K562 (cell line): ENCODE results near the gene SLC11A1. TPM values are rescaled to one million over a fixed set of nuclear protein-coding genes. Genes with fewer than 3 reads are reported as not detected.

ENCODE experiments used
- ATAC-seq: fragments of 200-7000 bp; cut with Tn5 transposase; 3 replicates; pipeline ENCODE4 v1.9.1; 2020; ENCODE audit warnings: moderate library complexity
- BruUV-seq: library from RNA; stranded (reverse); fragments of 400-500 nt; replicated peaks from 2 replicates; lab custom pipeline; 2021; lab: Mats Ljungman, UMichigan
- CTCF ChIA-PET: fragments of 300-600 bp; formaldehyde crosslinking; extraction: SDS; loops from one replicate; lab custom pipeline; 2021; ENCODE audit warnings: low intra/inter-chr PET ratio; lab: Yijun Ruan, JAX
- POLR2A ChIA-PET: fragments of 300-600, 350-650 bp; sonication (Branson Sonifier 250); formaldehyde crosslinking; extraction: SDS; loops from one replicate; lab custom pipeline; 2021; ENCODE audit warnings: antibody characterized with exemption, inconsistent platforms; lab: Yijun Ruan, JAX
- DNase-seq, 4 experiments: peaks; one replicate each; pipeline versions ENCODE4 v3.0.0 to v3.0.0-alpha.2; 2011 to 2018; ENCODE audit warnings: low spot score in 3 of 4, mixed read lengths in 3 of 4; ENCODE audit errors: extremely low read depth in 1 of 4
- FAIRE-seq: peaks from 2 replicates; lab custom pipeline; 2011; peaks lifted over from hg19 to GRCh38; lab: Jason Lieb, UNC
- H2AFZ ChIP-seq: 2 replicates; pipeline ENCODE4 v1.6.0; 2011; ENCODE audit warnings: low read depth, low read length, control low read depth, inconsistent platforms
- H3K27ac ChIP-seq: fragments of 200-600 bp; 3 replicates; pipeline ENCODE4 v1.8.0; 2011; ENCODE audit warnings: low read depth, mild to moderate bottlenecking, control low read depth, inconsistent platforms, low read length, moderate library complexity, mixed read lengths; ENCODE audit errors: extremely low read depth
- H3K27me3 ChIP-seq, 2 experiments: fragments of 300-600 bp in 1 of 2; 2 replicates in 1 of 2; 3 replicates in 1 of 2; pipeline versions ENCODE4 v1.6.0 to v1.8.0; 2011; ENCODE audit warnings: inconsistent platforms in 2 of 2, low read length in 2 of 2, mild to moderate bottlenecking in 1 of 2, mixed read lengths in 1 of 2, moderate library complexity in 1 of 2; ENCODE audit not compliant: control insufficient read depth in 2 of 2, insufficient read depth in 2 of 2
- H3K36me3 ChIP-seq: fragments of 300-600 bp; 3 replicates; pipeline ENCODE4 v1.8.0; 2011; ENCODE audit warnings: mild to moderate bottlenecking, low read length, inconsistent platforms; ENCODE audit not compliant: control insufficient read depth, insufficient read depth
- H3K4me1 ChIP-seq, 2 experiments: fragments of 200-600 bp in 1 of 2; replicated peaks in 1 of 2; 2 replicates in 1 of 2; 3 replicates in 1 of 2; pipeline versions ENCODE4 v1.5.1 to v1.8.0; 2011; ENCODE audit warnings: inconsistent platforms in 2 of 2, low read length in 2 of 2, mild to moderate bottlenecking in 1 of 2, mixed read lengths in 1 of 2, moderate library complexity in 1 of 2; ENCODE audit not compliant: control insufficient read depth in 2 of 2, insufficient read depth in 2 of 2
- H3K4me2 ChIP-seq: 2 replicates; pipeline ENCODE4 v1.6.1; 2011; ENCODE audit warnings: low read length, control low read depth, inconsistent platforms, mixed read lengths; ENCODE audit not compliant: insufficient read depth
- H3K4me3 ChIP-seq: fragments of 200-600 bp; sonication (generic), shearing (Covaris generic); 2 replicates; pipeline ENCODE4 v1.5.1; 2016; ENCODE audit warnings: control low read depth, inconsistent platforms
- H3K79me2 ChIP-seq: fragments of 200-600 bp; 3 replicates; pipeline ENCODE4 v1.8.0; 2011; ENCODE audit warnings: low read length, inconsistent platforms; ENCODE audit not compliant: control insufficient read depth, insufficient read depth
- H3K9ac ChIP-seq, 2 experiments: 2 replicates each; pipeline versions ENCODE4 v1.6.0 to v1.6.1; 2011; ENCODE audit warnings: low read depth in 2 of 2, low read length in 2 of 2, control low read depth in 1 of 2, inconsistent platforms in 1 of 2, mild to moderate bottlenecking in 1 of 2, mixed read lengths in 1 of 2; ENCODE audit not compliant: insufficient read depth in 1 of 2
- H3K9me1 ChIP-seq: one replicate; pipeline ENCODE4 v1.6.0; 2011; ENCODE audit warnings: inconsistent platforms, mild to moderate bottlenecking, low read length, moderate library complexity; ENCODE audit not compliant: control insufficient read depth, insufficient read depth
- H3K9me3 ChIP-seq: replicated peaks from 2 replicates; pipeline ENCODE4 v1.5.1; 2011; ENCODE audit warnings: low read depth, low read length, inconsistent platforms; ENCODE audit not compliant: control insufficient read depth, insufficient read depth
- H4K20me1 ChIP-seq: replicated peaks from 2 replicates; pipeline ENCODE4 v1.6.1; 2011; ENCODE audit warnings: low read length, inconsistent platforms, mixed read lengths; ENCODE audit not compliant: control insufficient read depth, insufficient read depth
- CBFA2T3 ChIP-seq: fragments of 450-650 bp; IDR thresholded peaks from 2 replicates; pipeline ENCODE4 v1.6.1; 2017
- CXXC5 ChIP-seq: fragments of 250-450 bp; sonication (Bioruptor Pico); IDR thresholded peaks from 2 replicates; pipeline ENCODE4 v1.8.0; 2022; ENCODE audit warnings: inconsistent platforms, mild to moderate bottlenecking, moderate library complexity
- DEAF1 ChIP-seq: fragments of 450-650 bp; formaldehyde crosslinking; IDR thresholded peaks from 2 replicates; pipeline ENCODE4 v1.4.0; 2020; ENCODE audit warnings: mild to moderate bottlenecking, moderate library complexity
- DMBX1 ChIP-seq: fragments of 250-450 bp; sonication (Bioruptor Pico); IDR thresholded peaks from 2 replicates; pipeline ENCODE4 v1.8.0; 2022; ENCODE audit warnings: inconsistent platforms, mild to moderate bottlenecking, moderate library complexity, borderline replicate concordance
- FOXP4 ChIP-seq: sonication (generic); formaldehyde crosslinking; IDR thresholded peaks from 2 replicates; pipeline ENCODE4 v1.8.0; 2022; ENCODE audit warnings: mild to moderate bottlenecking, missing genetic modification reagents, borderline replicate concordance
- HMBOX1 ChIP-seq: sonication (generic); IDR thresholded peaks from 2 replicates; pipeline ENCODE4 v1.6.1; 2016
- HSF4 ChIP-seq: fragments of 250-450 bp; sonication (Bioruptor Pico); IDR thresholded peaks from 2 replicates; pipeline ENCODE4 v2.1.2; 2022; ENCODE audit warnings: mild to moderate bottlenecking, moderate library complexity, borderline replicate concordance
- PBX2 ChIP-seq, 2 experiments: IDR thresholded peaks in 1 of 2; conservative IDR thresholded peaks in 1 of 2; 2 replicates each; pipeline ENCODE4 v1.6.1; 2016; ENCODE audit warnings: low read depth in 2 of 2, mild to moderate bottlenecking in 1 of 2, missing compliant biosample characterization in 1 of 2, missing genetic modification characterization in 1 of 2, moderate library complexity in 1 of 2
- ZBTB9 ChIP-seq: fragments of 450-650 bp; formaldehyde crosslinking; IDR thresholded peaks from 2 replicates; pipeline ENCODE4 v1.4.0; 2020; ENCODE audit warnings: mild to moderate bottlenecking, moderate library complexity
- ZFX ChIP-seq: sonication (generic); formaldehyde crosslinking; IDR thresholded peaks from 2 replicates; pipeline ENCODE4 v1.8.0; 2022; ENCODE audit warnings: mild to moderate bottlenecking, missing genetic modification reagents, moderate library complexity
- ZNF253 ChIP-seq: fragments of 250-450 bp; sonication (Bioruptor Pico); conservative IDR thresholded peaks from 2 replicates; pipeline ENCODE4 v1.6.1; 2021; ENCODE audit warnings: mild to moderate bottlenecking
- ZNF507 ChIP-seq: conservative IDR thresholded peaks from 2 replicates; pipeline ENCODE4 v1.6.1; 2017; ENCODE audit warnings: missing genetic modification characterization, missing compliant biosample characterization
- WGBS: fragments of 100-300 bp; shearing (Covaris generic); methylation state at CpG from one replicate; pipeline ENCODE4 v1.1.6; 2016; ENCODE audit warnings: low coverage, mixed read lengths; ENCODE audit not compliant: insufficient coverage; ENCODE audit errors: missing lambda C conversion rate; 5-methylcytosine and 5-hydroxymethylcytosine counted together
- in situ Hi-C: fragments of 300-500 bp; cut with MboI; formaldehyde crosslinking; loops from 4 replicates; pipeline ENCODE4 v1.15.0; 2018; ENCODE audit warnings: inconsistent platforms, mixed read lengths
- intact Hi-C: fragments of 100-400 bp; cut with micrococcal nuclease; formaldehyde crosslinking; loops from 2 replicates; pipeline ENCODE4 v1.14.2; 2022
- polyA plus RNA-seq, 8 experiments: library from polyadenylated mRNA; depleted of rRNA in 4 of 8; stranded (reverse) in 5 of 8; unstranded in 3 of 8; fragments of >200 nt; fragmentation: Nextera tagmentation in 2 of 8; fragmentation: Illumina TruSeq in 1 of 8; extraction: Ambion mirVana in 2 of 8; extraction: Trizol in 1 of 8; gene quantifications; 2 replicates each; pipeline versions ENCODE4 v1.2.1 to v1.2.3, GENCODE V29; 2011 to 2014; ENCODE audit warnings: inconsistent platforms in 1 of 8, missing spikeins in 1 of 8
- total RNA-seq, 7 experiments: library from RNA; depleted of rRNA in 6 of 7; stranded (reverse); fragments of >200 nt in 6 of 7; fragmentation: Illumina TruSeq in 2 of 7; extraction: Trizol in 2 of 7; gene quantifications; 2 replicates each; pipeline versions ENCODE4 v1.2.1 to v1.2.3, GENCODE V29; 2011 to 2021; ENCODE audit warnings: low replicate concordance in 1 of 7

SLC11A1 gene
- total and polyA plus RNA-seq, 9 of the 15 experiments (the other 6 are each of a cell fraction or from before 2014, with no cell fraction given) = 0.35 to 1.6 (median 0.65) TPM

- ATAC-seq (no peak), FAIRE-seq (no peak), DNase-seq (no peak)
- H3K79me2 ChIP-seq = peaks cover 6% of the 10 kb centered on the region; the same call in 2 of the 3 replicates
- in situ Hi-C loops = no loop called here
- H3K9ac ChIP-seq = peak overlapping the region; percentile 94 to 95
- intact Hi-C loops = loop anchor here (2.0 kb wide), 1 partner anchor 29 kb away; no protein-coding TSS in a partner anchor
- POLR2A ChIA-PET = interaction anchor here (0.6 to 1.2 kb wide), 3 partner anchors 10 to 35 kb away, joined by 3 to 9 read pairs (median 4); no protein-coding TSS in a partner anchor
- CTCF ChIA-PET = no interaction called here
- peak overlapping the region; percentile 91 for H2AFZ ChIP-seq
- WGBS = 70% methylated on average over 9 of the region's 21 CpGs
- peaks cover 6 to 22% of the 10 kb centered on the region in 2 experiments; a peak in 4 of 5 replicates for H3K4me1 ChIP-seq
- H4K20me1 ChIP-seq = no peaks in the 10 kb centered on the region
- no peaks in the 10 kb centered on the region for H3K36me3 ChIP-seq
- H3K9me3 ChIP-seq = no peaks in the 10 kb centered on the region
- H3K4me2 ChIP-seq = peak overlapping the region; percentile 93
- no peaks in the 10 kb centered on the region for H3K27me3 ChIP-seq
- H3K27ac ChIP-seq = peak overlapping the region; percentile 89
- no peaks in the 10 kb centered on the region for H3K9me1 ChIP-seq
- H3K4me3 ChIP-seq = peak overlapping the region; percentile 56
- BruUV-seq = TSS peak; percentile 95
- no peak for TF ChIP-seq ZNF253 (CRISPR knock-in tag)
- no peak for TF ChIP-seq CBFA2T3
- no peak for TF ChIP-seq HMBOX1
- 0 out of 2 replicates have a peak, but pooled peaks have one; percentile 6 for TF ChIP-seq DMBX1
- TF ChIP-seq ZFX = peak; percentile 1; the same call in 1 of the 2 replicates
- no peak for TF ChIP-seq FOXP4 (CRISPR knock-in tag)
- peak; percentile 71; the same call in 1 of the 2 replicates for TF ChIP-seq ZBTB9
- no peak for TF ChIP-seq HSF4
- TF ChIP-seq DEAF1 (CRISPR knock-in tag) = no peak
- TF ChIP-seq CXXC5 = no peak
- TF ChIP-seq PBX2 (CRISPR knock-in tag; IDR thresholded peaks at IDR 0.05; ENCODE audit: low read depth) = no peak
- no peak for TF ChIP-seq PBX2 (tag; conservative IDR thresholded peaks at IDR 0.05; ENCODE audit: low read depth)
- TF ChIP-seq ZNF507 (tag) = no peak
Measured at GRCh38 chr2:218368150-218368528, 13.9 kb upstream of the SLC11A1 start.
